Measurements from ENCODE around the gene INPP5A. TPM values are rescaled to one million over a fixed set of nuclear protein-coding genes. Genes with fewer than 3 reads are reported as not detected.

INPP5A gene
- total and polyA plus RNA-seq, 9 of the 15 experiments (the other 6 are each of a cell fraction or from before 2014, with no cell fraction given): 0.66 to 11.6 (median 7.7) TPM

DNA sequence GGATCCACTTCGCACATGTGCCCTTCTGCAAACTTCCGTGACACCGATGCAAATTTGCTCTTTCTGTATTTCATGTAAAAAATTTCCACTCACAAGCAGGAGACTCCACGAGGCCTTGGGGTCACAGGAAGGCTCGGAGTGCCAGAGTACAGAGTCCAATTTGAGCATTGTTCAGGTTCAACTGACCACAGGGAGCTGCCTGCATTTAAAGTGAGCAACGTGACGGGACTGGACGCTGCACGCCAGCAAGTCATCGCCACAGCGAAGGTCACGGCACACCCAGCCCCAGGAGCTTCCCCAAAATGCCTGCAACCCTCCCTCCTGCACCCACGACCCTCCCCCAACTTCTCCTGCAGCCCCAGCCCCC, 289.8 kb downstream of the INPP5A start:
- Histone ChIP-seq H4K20me1 (replicated peaks; ENCODE audit: control insufficient read depth, insufficient read depth, low read length) (no peaks in the 10 kb centered on the region), H3K9ac (ENCODE audit: insufficient read depth in 1 of 2, low read depth in 2 of 2, low read length in 2 of 2) (no peak overlapping the region), H3K27ac (ENCODE audit: extremely low read depth, low read depth, low read length) (no peak overlapping the region), H3K27me3 (ENCODE audit: control insufficient read depth in 2 of 2, insufficient read depth in 2 of 2, low read length in 2 of 2) (peaks cover 0 to 12% of the 10 kb centered on the region in 2 experiments; a peak in 3 of 5 replicates), H3K4me1 (replicated peaks in 1 of 2; ENCODE audit: control insufficient read depth in 2 of 2, insufficient read depth in 2 of 2, low read length in 2 of 2) (no peaks in the 10 kb centered on the region), H3K4me3 (no peak overlapping the region), H3K9me3 (replicated peaks; ENCODE audit: control insufficient read depth, insufficient read depth, low read depth, low read length) (no peaks in the 10 kb centered on the region), H3K79me2 (ENCODE audit: control insufficient read depth, insufficient read depth, low read length) (no peaks in the 10 kb centered on the region), H2AFZ (ENCODE audit: low read depth, low read length) (no peak overlapping the region), H3K4me2 (ENCODE audit: insufficient read depth, low read length) (no peak overlapping the region), H3K36me3 (ENCODE audit: control insufficient read depth, insufficient read depth, low read length) (no peaks in the 10 kb centered on the region), H3K9me1 (ENCODE audit: control insufficient read depth, insufficient read depth, low read length) (no peaks in the 10 kb centered on the region)
- BruUV-seq (replicated peaks): no TSS peak
- WGBS (ENCODE audit: insufficient coverage, low coverage, missing lambda C conversion rate): 3% methylated on average over 10 of the region's 13 CpGs
- TF ChIP-seq TEAD1 (CRISPR knock-in tag; IDR thresholded peaks at IDR 0.05) (no peak), SAP30 (IDR thresholded peaks at IDR 0.05; ENCODE audit: borderline replicate concordance, insufficient read depth, low read depth, low read length, poor library complexity, severe bottlenecking) (no peak), TCF7L2 (IDR thresholded peaks at IDR 0.05; ENCODE audit: low read depth, low read length) (no peak), NCOA2 (IDR thresholded peaks at IDR 0.05; ENCODE audit: partially characterized antibody in 2 of 2) (no peak), KLF1 (tag; IDR thresholded peaks at IDR 0.05) (no peak)
- TF ChIP-seq, protein P1, sequence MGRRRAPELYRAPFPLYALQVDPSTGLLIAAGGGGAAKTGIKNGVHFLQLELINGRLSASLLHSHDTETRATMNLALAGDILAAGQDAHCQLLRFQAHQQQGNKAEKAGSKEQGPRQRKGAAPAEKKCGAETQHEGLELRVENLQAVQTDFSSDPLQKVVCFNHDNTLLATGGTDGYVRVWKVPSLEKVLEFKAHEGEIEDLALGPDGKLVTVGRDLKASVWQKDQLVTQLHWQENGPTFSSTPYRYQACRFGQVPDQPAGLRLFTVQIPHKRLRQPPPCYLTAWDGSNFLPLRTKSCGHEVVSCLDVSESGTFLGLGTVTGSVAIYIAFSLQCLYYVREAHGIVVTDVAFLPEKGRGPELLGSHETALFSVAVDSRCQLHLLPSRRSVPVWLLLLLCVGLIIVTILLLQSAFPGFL (CRISPR knock-in tag; IDR thresholded peaks at IDR 0.05): no peak
- in situ Hi-C loops (cut with MboI) (no loop called here), intact Hi-C loops (cut with micrococcal nuclease) (no loop called here)
- no peak for ATAC-seq
- CTCF ChIA-PET (ENCODE audit: low intra/inter-chr PET ratio): no interaction called here
- DNase-seq (ENCODE audit: extremely low read depth in 1 of 4, low spot score in 3 of 4): no peak
- FAIRE-seq: no peak
- POLR2A ChIA-PET: no interaction called here

All from K562 (cell line).